PC-9 (cell line): ENCODE measurements around the gene SPACA5B.

ENCODE experiments used
- EZH2 ChIP-seq: fragments of 200-600 bp; sonication (generic); IDR thresholded peaks from 2 replicates; pipeline ENCODE4 v1.8.0; 2017; ENCODE audit warnings: antibody characterized with exemption, low read depth
- TF ChIP-seq, protein P1 (sequence below): fragments of 200-600 bp; sonication (generic); conservative IDR thresholded peaks from 2 replicates; pipeline ENCODE4 v1.6.1; 2017; ENCODE audit warnings: mixed run types, antibody characterized with exemption, mild to moderate bottlenecking, moderate library complexity

DNA sequence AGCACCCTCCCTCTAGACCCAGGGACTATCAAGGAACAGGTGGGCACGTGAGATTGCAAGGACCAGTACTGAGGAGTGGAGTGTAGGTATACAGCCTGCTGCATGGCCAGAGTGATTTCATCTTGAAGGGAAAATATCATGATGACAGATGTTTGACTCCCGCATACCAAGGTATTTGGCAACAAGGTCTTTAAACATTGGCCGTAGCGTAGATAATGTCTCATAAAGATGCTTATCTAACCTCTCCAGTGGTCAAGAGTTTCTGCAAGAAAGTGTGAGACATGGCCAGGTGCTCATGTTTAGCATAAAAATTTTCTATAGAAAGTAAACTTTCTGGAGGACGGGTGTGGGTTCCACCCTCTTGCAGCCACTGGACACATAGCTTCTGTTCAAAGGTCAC is 40.3 kb upstream of the SPACA5B start:
- TF ChIP-seq, protein P1, sequence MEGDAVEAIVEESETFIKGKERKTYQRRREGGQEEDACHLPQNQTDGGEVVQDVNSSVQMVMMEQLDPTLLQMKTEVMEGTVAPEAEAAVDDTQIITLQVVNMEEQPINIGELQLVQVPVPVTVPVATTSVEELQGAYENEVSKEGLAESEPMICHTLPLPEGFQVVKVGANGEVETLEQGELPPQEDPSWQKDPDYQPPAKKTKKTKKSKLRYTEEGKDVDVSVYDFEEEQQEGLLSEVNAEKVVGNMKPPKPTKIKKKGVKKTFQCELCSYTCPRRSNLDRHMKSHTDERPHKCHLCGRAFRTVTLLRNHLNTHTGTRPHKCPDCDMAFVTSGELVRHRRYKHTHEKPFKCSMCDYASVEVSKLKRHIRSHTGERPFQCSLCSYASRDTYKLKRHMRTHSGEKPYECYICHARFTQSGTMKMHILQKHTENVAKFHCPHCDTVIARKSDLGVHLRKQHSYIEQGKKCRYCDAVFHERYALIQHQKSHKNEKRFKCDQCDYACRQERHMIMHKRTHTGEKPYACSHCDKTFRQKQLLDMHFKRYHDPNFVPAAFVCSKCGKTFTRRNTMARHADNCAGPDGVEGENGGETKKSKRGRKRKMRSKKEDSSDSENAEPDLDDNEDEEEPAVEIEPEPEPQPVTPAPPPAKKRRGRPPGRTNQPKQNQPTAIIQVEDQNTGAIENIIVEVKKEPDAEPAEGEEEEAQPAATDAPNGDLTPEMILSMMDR, result no peak
- no peak for TF ChIP-seq EZH2
